NCI-H1930 (cell line): ENCODE results near the gene ROBO3.

ENCODE experiments used
- DNase-seq, 2 experiments: peaks; one replicate each; lab custom pipeline; 2025; lab: John Stamatoyannopoulos, UW

The ROBO3 gene, protein sequence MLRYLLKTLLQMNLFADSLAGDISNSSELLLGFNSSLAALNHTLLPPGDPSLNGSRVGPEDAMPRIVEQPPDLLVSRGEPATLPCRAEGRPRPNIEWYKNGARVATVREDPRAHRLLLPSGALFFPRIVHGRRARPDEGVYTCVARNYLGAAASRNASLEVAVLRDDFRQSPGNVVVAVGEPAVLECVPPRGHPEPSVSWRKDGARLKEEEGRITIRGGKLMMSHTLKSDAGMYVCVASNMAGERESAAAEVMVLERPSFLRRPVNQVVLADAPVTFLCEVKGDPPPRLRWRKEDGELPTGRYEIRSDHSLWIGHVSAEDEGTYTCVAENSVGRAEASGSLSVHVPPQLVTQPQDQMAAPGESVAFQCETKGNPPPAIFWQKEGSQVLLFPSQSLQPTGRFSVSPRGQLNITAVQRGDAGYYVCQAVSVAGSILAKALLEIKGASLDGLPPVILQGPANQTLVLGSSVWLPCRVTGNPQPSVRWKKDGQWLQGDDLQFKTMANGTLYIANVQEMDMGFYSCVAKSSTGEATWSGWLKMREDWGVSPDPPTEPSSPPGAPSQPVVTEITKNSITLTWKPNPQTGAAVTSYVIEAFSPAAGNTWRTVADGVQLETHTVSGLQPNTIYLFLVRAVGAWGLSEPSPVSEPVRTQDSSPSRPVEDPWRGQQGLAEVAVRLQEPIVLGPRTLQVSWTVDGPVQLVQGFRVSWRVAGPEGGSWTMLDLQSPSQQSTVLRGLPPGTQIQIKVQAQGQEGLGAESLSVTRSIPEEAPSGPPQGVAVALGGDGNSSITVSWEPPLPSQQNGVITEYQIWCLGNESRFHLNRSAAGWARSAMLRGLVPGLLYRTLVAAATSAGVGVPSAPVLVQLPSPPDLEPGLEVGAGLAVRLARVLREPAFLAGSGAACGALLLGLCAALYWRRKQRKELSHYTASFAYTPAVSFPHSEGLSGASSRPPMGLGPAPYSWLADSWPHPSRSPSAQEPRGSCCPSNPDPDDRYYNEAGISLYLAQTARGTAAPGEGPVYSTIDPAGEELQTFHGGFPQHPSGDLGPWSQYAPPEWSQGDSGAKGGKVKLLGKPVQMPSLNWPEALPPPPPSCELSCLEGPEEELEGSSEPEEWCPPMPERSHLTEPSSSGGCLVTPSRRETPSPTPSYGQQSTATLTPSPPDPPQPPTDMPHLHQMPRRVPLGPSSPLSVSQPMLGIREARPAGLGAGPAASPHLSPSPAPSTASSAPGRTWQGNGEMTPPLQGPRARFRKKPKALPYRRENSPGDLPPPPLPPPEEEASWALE (N-terminal part only)

DNA sequence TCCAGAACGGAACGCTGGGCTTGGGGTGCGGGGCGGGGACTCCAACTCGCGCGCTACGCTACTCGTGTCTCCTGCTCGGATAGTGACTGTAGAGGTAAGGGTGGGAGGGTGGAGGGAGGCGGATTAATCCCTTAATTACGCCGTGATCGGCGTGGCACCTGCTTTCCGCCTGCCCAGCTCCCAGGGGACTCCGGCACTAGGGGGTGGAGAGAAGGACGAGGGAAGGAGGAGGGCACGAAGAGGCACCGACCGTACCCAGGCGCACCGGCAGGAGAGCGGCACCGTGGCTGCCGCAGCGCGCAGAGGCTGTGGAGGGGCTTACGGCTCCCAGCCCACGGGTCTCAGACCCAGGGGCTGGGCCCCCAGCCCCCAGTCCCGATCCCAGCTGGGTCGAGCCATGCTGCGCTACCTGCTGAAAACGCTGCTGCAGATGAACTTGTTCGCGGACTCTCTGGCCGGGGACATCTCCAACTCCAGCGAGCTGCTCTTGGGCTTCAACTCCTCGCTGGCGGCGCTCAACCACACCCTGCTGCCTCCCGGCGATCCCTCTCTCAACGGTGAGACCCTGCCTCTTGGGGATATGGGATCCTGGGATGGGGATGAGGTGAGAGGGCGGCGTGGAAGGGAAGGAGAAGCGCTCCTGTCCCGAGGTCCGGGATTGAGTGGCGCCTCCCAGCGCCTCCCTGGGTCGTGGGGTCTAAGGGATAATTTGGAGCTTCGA lies at the start of gene ROBO3:
Gene ROBO3, plus strand, starts transcription at position 252 of the 721 bp plus-strand sequence. Its CDS starts 146 bp downstream, at position 398.
- DNase-seq: peak in 1 of 2 experiments; percentile 18

DNA sequence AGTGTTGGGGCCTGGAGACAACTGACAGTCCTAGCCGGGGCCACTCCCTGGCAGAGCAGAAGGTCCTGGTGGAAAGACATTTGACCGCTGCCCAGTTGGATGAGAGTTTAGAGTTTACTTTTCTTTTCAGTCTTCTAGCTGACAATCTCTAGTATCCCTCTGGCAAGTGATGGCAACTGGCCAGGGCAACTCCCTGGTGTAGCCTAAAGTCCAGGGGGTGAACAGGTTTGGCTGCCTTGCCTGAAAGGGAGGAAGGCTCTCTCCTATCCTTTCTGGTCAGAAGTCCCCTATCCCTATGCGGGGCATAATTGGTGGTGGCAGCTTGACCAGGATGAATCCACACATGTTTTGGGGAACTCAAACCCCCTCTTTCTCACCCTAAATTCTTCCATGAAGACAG lies 48.2 kb upstream of the ROBO3 start:
- no peak for DNase-seq

DNA sequence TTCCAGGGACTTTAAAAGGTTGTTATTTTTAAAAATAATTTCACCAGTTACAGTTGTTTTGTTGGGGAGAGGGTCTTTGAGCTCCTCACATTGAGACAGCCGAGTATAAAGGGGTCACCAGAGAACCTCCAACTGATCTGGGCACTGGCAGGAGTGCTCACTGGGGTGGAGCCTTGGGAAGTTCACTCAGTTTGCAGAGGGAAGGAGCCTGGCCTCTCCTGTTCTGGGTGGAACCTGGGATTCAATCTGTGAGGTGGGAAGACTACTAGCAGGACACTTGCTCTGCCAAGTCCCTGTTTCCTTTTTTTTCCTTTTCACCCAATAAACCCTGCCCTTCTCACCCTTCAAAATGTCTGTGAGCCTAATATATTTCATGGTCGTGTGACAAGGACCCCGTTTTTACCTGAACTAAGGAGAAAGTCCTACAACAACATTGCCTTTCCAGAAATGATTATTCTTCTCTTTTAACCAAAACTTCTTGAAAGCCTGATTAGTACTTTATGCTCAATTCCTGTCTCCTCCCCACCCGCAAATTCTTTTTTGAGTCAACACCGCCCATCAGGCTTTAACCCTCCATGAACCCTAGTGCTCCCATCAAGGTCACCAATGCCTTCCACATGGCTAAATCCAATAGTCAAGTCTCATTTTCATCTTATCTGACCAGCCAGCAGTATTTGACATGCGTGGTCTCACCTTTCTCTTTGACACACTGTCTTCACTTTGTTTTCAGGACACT lies 43.1 kb upstream of the ROBO3 start:
- DNase-seq: no peak

DNA sequence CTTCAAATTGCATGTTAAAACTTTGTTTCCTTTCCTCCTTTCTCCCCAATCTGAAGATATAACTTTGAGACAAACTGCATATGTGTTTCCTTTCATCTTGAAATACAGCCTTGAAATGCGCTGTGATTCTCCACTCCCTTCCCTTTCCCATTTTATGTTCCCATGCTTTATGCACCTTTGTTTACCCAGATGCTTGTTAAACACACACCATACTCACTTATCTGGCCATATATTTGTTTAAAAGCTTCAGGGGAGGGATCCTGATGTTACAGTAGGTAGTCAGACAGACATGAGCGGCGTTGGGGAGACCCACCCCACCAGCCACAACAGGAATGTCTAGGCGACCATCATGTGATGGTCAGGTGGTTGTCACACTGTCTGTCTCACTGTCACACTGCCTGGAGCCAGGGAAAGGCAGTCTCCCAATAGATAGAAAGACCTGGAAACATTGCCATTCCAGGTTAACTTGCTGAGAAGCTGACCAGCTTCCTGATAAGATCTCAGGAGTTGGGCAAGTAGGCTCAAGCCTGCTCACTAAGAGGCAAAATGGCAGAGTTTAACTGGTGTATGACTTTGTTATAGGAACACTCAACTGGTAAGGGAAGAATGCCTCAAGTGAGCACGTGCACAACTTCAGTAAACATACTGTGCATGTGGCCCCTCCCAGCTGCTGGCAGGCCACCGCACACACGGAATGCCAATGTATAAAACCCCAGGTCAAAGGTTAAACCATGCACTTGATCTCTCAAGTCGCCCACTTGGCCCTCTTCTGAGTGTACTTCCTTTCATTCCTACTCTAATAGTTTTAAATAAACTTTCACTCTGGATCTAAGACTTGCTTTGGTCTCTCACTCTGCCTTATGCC lies 41.5 kb upstream of the ROBO3 start:
- no peak for DNase-seq

DNA sequence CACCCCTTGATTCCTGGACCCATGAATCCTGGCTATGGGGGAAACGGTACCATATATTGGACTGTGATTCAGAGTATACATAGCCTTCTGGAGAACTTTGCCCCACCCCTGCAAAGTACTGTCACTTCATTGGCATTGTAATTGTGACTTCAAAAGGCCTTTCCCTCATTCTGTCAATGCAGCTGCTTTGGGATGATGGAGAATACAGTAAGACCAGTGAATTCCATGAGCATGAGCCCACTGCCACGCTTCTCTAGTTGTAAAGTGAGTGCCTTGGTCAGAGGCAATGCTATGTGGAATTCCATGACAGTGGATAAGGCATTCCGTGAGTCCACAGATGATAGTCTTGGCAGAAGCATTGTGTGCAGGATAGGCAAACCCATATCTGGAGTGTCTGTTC lies 39.4 kb upstream of the ROBO3 start:
- DNase-seq: no peak

DNA sequence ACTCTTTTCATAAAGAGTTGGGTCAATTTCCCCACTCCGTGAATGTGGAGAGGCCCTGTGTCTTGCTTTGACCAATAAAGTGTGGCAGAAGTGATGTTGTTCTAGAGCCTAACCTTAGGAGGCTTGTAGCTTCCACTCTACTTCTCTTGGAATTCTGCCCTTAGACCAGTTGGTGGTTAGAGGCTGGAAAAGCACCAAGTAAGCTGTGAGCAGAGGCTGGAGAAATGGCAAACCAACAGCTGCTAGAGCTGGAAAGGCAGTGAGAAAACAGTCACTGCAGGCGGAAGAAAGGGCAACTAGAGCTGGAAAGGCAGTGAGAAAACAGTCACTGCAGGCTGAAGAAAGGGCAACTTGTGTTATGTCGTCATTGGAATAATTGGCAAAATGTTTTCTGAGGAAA lies 35.2 kb upstream of the ROBO3 start:
- no peak for DNase-seq

DNA sequence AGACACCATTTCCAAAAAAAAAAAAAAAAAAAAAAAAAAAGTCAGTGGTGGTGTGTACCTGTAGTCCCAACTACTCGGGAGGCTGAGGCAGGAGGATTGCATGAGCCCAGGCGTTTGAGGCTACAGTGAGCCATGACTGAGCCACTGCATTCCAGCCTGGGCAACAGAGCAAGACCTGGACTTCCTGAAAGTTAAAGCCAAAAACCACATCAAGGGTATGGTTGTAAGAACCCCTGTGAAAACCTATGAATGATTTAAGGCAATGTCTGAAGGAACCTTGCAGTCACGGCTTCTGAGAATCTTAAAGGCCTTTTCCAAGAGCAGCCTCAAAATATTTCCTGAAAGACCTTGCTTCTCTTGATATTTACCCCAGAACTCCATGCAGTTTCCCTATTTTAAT lies 34.5 kb upstream of the ROBO3 start:
- no peak for DNase-seq

DNA sequence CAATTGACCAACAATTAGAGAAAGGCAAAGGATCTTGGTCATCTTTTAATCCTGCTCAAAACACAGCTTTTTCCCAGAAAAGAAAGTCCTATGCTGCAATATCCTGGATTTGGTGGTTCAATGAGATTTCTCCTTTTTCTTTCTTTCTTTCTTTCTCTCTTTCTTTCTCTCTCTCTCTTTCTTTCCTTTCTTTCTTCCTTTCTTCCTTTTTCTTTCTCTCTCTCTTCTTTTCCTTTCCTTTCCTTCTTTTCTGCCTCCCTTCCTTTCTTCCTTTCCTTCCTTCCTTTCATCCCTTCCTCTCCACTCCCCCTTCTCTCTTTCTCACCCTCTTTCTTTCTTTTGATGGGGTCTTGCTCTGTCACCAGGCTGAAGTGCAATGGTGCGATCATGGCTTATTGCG lies 33.3 kb upstream of the ROBO3 start:
- DNase-seq: no peak

DNA sequence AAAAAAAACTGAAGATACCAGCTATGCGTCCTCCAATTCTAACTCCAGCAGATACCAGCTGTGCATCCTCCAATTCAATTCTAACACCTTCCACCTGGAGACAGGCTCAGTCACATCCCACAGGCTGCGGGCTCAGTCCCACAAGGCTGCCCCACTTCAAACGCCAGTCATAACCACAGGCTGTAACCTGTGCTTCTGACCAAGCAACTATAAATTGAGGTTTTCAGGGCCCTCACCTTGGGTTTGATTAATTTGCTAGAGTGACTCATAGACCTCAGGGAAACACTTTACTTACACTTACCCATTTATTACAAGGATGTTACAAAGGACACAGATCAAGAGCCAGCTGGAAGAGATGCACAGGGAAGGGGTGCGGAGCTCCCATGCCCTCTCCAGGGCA lies 32.7 kb upstream of the ROBO3 start:
- no peak for DNase-seq

DNA sequence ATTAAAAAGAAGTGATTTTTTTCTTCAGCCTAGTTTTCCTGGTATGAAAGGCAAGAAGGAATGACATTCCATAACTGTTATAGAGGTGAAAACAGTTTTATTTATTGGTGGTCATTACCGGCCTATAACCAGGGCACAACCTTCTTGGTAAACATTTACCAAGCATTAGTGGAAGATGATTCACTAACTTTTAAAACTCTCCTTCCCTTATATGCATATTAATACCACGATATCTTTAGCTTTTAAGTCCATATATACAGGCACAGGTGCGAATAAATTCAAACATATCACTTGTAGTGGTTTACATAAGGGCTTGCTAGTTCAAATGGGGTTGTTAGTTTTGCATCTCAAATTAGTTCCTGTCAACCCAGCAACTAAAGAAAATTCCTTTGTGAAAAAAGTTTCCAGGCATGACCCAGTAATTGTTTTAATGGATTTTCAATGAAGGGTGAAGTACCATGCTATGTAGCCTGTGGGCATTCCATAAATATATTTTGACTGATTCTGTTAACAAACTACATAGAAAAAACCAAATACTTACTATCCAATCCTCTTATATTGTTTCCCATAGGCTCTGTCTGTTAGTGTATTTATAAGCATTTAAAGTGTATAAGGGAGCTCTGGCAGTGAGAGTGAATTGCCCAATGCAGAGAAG lies 30.6 kb upstream of the ROBO3 start:
- no peak for DNase-seq

DNA sequence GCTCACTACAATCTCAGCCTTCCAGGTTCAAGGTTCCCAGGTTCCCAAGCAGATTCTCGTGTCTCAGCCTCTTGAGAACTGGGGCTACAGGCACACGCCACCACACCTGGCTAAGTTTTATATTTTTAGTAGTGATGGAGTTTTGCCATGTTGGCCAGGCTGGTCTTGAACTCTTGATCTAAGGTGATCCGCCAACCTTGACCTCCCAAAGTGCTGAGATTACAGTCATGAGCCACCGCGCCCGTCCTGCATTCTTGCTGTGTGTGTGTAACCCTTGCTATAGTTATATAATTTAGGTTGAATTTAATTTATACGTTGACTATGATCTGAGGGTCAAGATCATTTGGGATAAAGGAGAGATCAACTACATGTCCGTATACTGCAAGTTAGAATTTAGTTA lies 29.3 kb upstream of the ROBO3 start:
- no peak for DNase-seq

DNA sequence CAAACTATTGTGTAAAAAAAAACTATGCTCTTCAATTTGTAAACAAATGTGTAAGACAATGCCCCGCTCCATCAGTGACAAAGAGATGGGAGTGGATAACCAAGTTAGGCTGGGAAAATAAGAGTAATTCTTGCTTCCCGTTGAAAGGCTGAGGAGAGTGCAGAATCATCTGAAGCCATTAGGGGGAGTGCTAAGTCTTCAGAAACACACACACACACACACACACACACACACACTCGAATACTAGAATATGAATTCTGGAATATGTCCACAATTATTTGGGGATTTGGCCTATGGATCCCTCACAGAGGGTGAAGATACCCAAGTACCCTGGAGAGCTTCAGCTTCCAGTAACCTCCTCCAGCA lies 27.8 kb upstream of the ROBO3 start:
- DNase-seq: peak; percentile 23 to 58

DNA sequence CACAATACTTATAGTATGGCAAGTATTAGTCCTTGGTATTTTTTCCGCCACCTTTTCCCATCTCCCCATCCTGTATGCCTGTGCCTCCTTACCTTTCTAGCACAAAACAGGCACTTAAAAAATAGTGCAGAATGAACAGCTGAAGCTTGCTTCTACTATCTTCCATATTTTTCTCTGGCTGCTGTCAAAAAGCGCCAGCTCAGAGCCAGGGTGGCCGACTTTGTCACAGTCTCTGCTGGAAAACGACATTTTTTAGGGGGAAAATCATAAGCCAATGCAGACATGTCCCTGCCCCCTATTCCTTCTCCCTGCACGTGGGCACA lies 26.5 kb upstream of the ROBO3 start:
- no peak for DNase-seq

DNA sequence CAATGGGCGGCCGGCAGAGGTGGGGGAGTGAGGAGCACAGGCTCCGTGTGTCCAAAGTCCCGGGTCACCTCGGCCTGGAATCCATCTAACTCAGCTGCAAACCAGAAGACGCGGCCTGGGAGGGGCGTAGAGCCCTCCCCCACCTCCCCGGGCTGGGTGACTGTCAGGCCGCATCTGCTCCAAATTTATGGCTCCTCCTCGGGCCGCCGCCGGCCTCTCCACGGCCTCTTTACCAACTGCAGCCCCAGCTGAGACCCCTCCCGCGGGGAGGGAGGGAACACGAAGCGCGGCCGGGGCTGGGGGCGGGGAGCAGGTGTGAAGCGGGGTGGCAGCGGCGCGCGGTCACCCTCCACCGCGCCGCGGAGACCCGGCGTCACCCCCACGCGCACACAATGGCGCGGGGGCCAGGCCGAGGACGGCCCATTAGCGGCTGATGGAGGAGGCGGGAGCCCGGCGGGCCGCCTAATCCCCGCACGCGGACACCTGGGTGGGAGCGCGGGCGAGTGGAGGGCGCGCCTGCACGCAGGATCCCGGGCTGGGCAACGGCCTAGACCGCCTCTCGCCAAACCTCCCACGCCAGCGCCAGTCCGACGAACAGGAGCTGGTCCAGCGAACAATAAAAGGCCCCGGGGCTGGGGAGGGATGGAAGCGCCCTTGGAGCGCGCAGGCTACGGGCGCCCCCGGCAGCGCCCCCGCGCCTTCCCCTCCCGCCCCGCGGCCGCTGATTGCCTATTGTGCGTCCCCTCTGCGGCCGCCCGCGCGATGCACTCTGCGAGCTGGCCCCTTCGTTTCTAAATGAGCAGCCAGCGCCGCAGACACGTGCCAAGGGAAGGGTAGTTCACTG lies 25.9 kb upstream of the ROBO3 start:
- DNase-seq: no peak

DNA sequence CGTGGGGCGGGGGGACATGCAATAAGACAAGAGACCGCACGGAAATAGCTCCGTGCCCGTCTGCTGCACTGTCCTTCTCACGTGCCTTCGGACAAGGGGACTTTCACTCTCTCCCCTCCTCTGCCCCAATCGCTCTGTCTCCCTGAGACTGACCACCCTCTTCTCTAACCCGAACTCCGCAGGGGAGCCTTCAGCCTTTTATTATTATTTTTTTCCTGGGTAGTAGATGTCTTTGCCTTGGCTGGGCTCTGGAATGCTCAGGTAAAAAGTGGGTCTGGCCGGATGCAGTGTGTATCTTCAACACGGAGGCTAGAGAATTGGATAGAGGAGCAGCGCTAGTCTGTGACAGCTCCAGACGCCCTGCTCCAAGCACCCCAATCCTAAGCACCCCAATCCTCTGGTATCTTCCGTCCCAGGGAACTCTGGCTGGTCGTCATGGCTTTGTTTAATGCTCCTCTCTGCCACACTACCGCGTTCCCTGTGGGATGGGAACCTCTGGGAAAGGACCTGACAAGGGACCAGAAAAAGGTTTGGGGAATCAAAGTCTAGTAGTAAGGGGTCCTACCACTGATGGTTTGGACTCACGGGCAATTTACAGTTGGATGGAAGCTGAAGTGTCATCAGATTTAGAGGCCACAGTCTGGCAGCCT lies 25.1 kb upstream of the ROBO3 start:
- no peak for DNase-seq

DNA sequence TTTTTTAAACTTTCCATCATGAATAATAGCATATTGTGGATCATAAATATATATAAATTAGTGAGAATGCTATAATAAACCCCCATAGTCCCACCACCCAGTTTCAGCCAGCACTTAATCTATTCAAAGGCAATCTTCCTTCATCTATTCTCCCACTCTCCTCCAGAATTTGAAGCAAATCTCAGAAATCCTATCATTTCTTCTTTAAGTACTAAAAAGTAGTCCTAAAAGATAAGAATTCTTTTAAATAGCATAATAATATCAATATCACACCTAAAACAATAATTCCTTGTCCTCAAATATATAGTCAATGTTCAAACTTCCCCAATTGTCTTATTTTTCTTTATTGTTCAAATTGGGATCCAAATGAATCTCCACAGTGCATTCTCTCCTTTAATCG lies 24.6 kb upstream of the ROBO3 start:
- no peak for DNase-seq

DNA sequence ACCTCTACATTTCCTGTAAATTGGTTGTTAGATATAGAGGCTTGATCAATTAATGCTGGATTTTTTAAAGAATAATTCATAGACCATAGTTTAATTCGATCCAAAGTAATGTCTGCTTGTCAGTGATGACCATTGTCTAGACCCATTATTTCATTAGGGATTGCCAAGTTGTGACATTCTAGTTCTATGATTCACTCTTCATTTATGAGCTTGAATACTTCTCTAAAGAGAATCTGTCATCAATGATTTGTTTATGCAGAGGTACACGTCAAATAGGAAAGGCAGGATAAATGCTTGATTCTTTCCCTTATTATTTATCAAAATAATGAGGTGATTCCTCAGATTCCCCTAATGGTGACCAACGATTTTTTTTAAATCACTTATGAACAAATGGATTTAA lies 24.0 kb upstream of the ROBO3 start:
- DNase-seq: no peak

DNA sequence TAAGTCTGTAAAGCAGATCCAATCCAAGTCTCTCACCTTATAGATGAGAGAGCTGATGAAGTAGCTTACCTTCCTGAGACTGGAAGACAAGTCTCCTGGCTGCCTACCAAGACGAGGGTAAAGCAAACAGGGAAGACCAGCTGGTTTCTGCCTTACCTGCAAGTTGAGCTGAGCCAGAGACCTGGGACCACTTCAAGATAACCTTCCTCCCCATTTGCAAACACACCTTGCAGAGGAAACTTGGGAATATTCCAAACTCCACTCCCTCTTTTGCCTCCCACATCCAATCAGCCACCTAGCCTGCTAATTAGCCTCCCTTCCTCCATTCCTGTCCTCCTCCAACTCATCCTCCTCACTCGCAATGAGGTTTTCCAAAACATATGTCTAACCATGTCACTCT lies 23.4 kb upstream of the ROBO3 start:
- no peak for DNase-seq
